SK-N-SH (cell line): ENCODE results near the gene NAPG. TPM values are rescaled to one million over a fixed set of nuclear protein-coding genes. Genes with fewer than 3 reads are reported as not detected.

Experiments used
- CTCF ChIA-PET: fragments of 300-600, 350-600 bp; formaldehyde crosslinking; extraction: SDS; loops from one replicate; lab custom pipeline; 2021; lab: Yijun Ruan, JAX
- POLR2A ChIA-PET: fragments of 350-600 bp; sonication (Branson Sonifier 250); formaldehyde crosslinking; extraction: SDS; loops from one replicate; lab custom pipeline; 2020; ENCODE audit warnings: antibody characterized with exemption, inconsistent platforms; lab: Yijun Ruan, JAX
- DNase-seq: peaks from one replicate; pipeline ENCODE4 v3.0.0; 2012
- H2AFZ ChIP-seq: fragments of 200-600 bp; sonication (generic); 2 replicates; pipeline ENCODE4 v1.8.1; 2016; ENCODE audit warnings: antibody characterized with exemption, mild to moderate bottlenecking, low read depth
- H3F3A ChIP-seq: fragments of 200-600 bp; sonication (generic); replicated peaks from 2 replicates; pipeline ENCODE3; 2016; ENCODE audit warnings: antibody characterized with exemption, mild to moderate bottlenecking; ENCODE audit not compliant: insufficient read depth
- H3K27ac ChIP-seq, 2 experiments: fragments of 200-500 bp in 1 of 2; fragments of 200-600 bp in 1 of 2; sonication (Bioruptor generic) in 1 of 2; sonication (generic), shearing (Covaris generic) in 1 of 2; 2 replicates each; pipeline versions ENCODE4 v1.5.1 to v1.6.1; 2014 to 2016; ENCODE audit warnings: low read depth in 2 of 2, inconsistent platforms in 1 of 2, low read length in 1 of 2, mild to moderate bottlenecking in 1 of 2, mixed read lengths in 1 of 2
- H3K27me3 ChIP-seq: fragments of 200-600 bp; sonication (generic), shearing (Covaris generic); 2 replicates; pipeline ENCODE4 v1.6.1; 2016; ENCODE audit warnings: mixed run types; ENCODE audit not compliant: insufficient read depth
- H3K36me3 ChIP-seq, 2 experiments: fragments of 200-500 bp in 1 of 2; fragments of 200-600 bp in 1 of 2; sonication (Bioruptor generic) in 1 of 2; sonication (generic) in 1 of 2; replicated peaks in 1 of 2; 2 replicates each; pipeline versions ENCODE3 to v1.5.1; 2014 to 2016; ENCODE audit warnings: low read length in 1 of 2, mild to moderate bottlenecking in 1 of 2; ENCODE audit not compliant: insufficient read depth in 2 of 2, control insufficient read depth in 1 of 2
- H3K4me1 ChIP-seq, 2 experiments: fragments of 200-500 bp in 1 of 2; fragments of 200-600 bp in 1 of 2; sonication (Bioruptor generic) in 1 of 2; sonication (generic), shearing (Covaris generic) in 1 of 2; 2 replicates each; pipeline versions ENCODE4 v1.5.1 to v1.6.1; 2014 to 2016; ENCODE audit warnings: low read depth in 1 of 2, low read length in 1 of 2, mixed run types in 1 of 2; ENCODE audit not compliant: insufficient read depth in 2 of 2, control insufficient read depth in 1 of 2
- H3K4me2 ChIP-seq: fragments of 200-600 bp; sonication (generic), shearing (Covaris generic); 2 replicates; pipeline ENCODE4 v1.6.1; 2017; ENCODE audit warnings: mixed run types
- H3K4me3 ChIP-seq, 2 experiments: fragments of 200-500 bp in 1 of 2; fragments of 200-600 bp in 1 of 2; sonication (Bioruptor generic) in 1 of 2; sonication (generic), shearing (Covaris generic) in 1 of 2; 2 replicates each; pipeline versions ENCODE4 v1.5.1 to v1.8.1; 2014 to 2016; ENCODE audit warnings: low read depth in 2 of 2, inconsistent platforms in 1 of 2, low read length in 1 of 2, mild to moderate bottlenecking in 1 of 2, mixed read lengths in 1 of 2, moderate library complexity in 1 of 2
- H3K79me2 ChIP-seq: fragments of 200-600 bp; sonication (generic); 2 replicates; pipeline ENCODE4 v1.8.1; 2017; ENCODE audit warnings: mild to moderate bottlenecking; ENCODE audit not compliant: insufficient read depth
- H3K9ac ChIP-seq: fragments of 200-600 bp; sonication (generic); 2 replicates; pipeline ENCODE4 v1.6.1; 2017; ENCODE audit warnings: mixed run types
- H3K9me2 ChIP-seq: fragments of 200-600 bp; sonication (generic); 2 replicates; pipeline ENCODE4 v1.6.1; 2017; ENCODE audit warnings: mixed run types
- H3K9me3 ChIP-seq: fragments of 200-600 bp; sonication (generic); 2 replicates; pipeline ENCODE4 v1.6.1; 2017; ENCODE audit warnings: mixed run types, mild to moderate bottlenecking, moderate library complexity
- H4K20me1 ChIP-seq: fragments of 200-600 bp; sonication (generic); 2 replicates; pipeline ENCODE4 v1.6.1; 2017; ENCODE audit warnings: mild to moderate bottlenecking, mixed run types; ENCODE audit not compliant: insufficient read depth
- ELF1 ChIP-seq: IDR thresholded peaks from 2 replicates; pipeline ENCODE4 v1.4.0; 2012
- FOSL2 ChIP-seq: IDR thresholded peaks from 2 replicates; pipeline ENCODE4 v1.4.0; 2012; ENCODE audit warnings: low read depth, mild to moderate bottlenecking, moderate library complexity, borderline replicate concordance
- GATA2 ChIP-seq: sonication (generic); formaldehyde crosslinking; IDR thresholded peaks from 2 replicates; pipeline ENCODE4 v1.5.0; 2020; ENCODE audit warnings: mild to moderate bottlenecking, missing genetic modification reagents
- MXI1 ChIP-seq: IDR thresholded peaks from 2 replicates; pipeline ENCODE4 v1.6.1; 2012; ENCODE audit warnings: mild to moderate bottlenecking, low read depth, low read length, improper control_type of control experiment
- NFIC ChIP-seq: IDR thresholded peaks from 2 replicates; pipeline ENCODE4 v1.4.0; 2012; ENCODE audit warnings: borderline replicate concordance
- NRF1 ChIP-seq: IDR thresholded peaks from 2 replicates; pipeline ENCODE4 v1.6.1; 2012; ENCODE audit warnings: low read depth, mild to moderate bottlenecking, low read length
- RAD21 ChIP-seq: IDR thresholded peaks from 2 replicates; pipeline ENCODE4 v1.6.1; 2012; ENCODE audit warnings: mild to moderate bottlenecking, low read length
- RCOR1 ChIP-seq: fragments of 150-350 bp; IDR thresholded peaks from 2 replicates; pipeline ENCODE4 v1.6.1; 2017; ENCODE audit warnings: antibody characterized with exemption, low read length
- RFX5 ChIP-seq: IDR thresholded peaks from 2 replicates; pipeline ENCODE4 v1.6.1; 2012; ENCODE audit warnings: mild to moderate bottlenecking, improper control_type of control experiment, low read length
- TCF12 ChIP-seq: IDR thresholded peaks from 2 replicates; pipeline ENCODE4 v1.4.0; 2012
- WGBS: methylation state at CpG from one replicate; pipeline ENCODE4 v1.1.6; 2017; ENCODE audit warnings: low lambda C conversion rate; 5-methylcytosine and 5-hydroxymethylcytosine counted together
- polyA plus RNA-seq, 3 experiments: library from polyadenylated mRNA; depleted of rRNA; stranded (reverse); fragments of >200 nt; gene quantifications; 2 replicates each; pipeline ENCODE4 v1.2.3, GENCODE V29; 2012
- TF ChIP-seq, protein P1 (sequence below): fragments of 150-350 bp; IDR thresholded peaks from 2 replicates; pipeline ENCODE4 v1.6.1; 2016; ENCODE audit warnings: mild to moderate bottlenecking, low read depth, low read length
- TF ChIP-seq, protein P2 (sequence below): IDR thresholded peaks from 2 replicates; pipeline ENCODE4 v1.4.0; 2012; ENCODE audit warnings: low read depth, borderline replicate concordance
- TF ChIP-seq, protein P3 (sequence below): fragments of 200-600 bp; sonication (generic); IDR thresholded peaks from 2 replicates; pipeline ENCODE4 v1.6.1; 2017; ENCODE audit warnings: antibody characterized with exemption, mild to moderate bottlenecking, moderate library complexity
- TF ChIP-seq, protein P4 (sequence below): IDR thresholded peaks from 2 replicates; pipeline ENCODE4; 2012

The NAPG gene
- polyA plus RNA-seq, 1 of the 3 experiments (the other 2 are of a cell fraction): 9.2 TPM

DNA sequence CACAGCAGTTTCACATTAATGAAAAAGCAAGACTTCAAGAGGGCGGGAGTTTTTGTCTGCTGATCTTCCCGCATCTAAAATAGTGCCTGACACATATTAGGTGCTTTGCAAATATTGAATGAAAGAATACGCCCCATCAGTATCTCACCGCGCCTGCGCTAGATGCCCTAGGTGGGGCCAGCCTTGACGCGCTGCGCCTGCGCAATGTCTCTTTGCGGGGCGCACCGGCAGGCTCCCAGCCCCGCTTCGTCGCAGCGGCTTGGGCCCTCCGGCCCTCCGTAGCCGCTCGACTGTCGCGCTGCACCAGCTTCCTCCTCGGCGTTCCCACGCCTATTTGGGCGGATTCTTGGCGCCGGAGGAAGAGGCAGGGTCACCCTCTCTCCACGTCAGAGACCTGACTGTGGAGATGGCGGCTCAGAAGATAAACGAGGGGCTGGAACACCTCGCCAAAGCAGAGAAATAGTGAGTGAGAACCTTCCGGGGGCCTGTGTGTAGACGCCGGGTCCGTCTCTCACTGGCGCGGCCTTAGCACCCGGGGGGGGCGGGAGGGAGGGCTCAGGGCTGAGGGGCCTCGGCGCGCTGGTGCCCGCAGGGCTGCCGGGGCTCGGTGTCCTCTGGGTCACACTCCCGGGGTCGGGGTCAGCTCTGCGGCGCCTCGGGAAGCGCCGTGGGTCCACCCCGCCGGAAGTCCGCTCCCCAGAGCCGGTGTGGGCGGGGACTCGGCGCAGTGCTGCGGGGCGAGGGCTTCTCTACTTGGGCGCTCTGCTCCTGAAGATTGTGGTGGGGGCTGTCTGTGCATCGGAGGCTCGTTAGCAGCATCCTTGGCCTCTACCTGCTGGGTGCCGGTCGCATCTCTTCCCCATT lies at the start of gene NAPG (continued):
- TF ChIP-seq, protein P1, sequence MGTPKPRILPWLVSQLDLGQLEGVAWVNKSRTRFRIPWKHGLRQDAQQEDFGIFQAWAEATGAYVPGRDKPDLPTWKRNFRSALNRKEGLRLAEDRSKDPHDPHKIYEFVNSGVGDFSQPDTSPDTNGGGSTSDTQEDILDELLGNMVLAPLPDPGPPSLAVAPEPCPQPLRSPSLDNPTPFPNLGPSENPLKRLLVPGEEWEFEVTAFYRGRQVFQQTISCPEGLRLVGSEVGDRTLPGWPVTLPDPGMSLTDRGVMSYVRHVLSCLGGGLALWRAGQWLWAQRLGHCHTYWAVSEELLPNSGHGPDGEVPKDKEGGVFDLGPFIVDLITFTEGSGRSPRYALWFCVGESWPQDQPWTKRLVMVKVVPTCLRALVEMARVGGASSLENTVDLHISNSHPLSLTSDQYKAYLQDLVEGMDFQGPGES: no peak
- TF ChIP-seq MXI1 (peak; percentile 72; the same call in 1 of the 2 replicates), RCOR1 (peak; percentile 62), TCF12 (0 out of 2 replicates have a peak, but pooled peaks have one; percentile 7), NFIC (no peak), RAD21 (no peak), FOSL2 (no peak), RFX5 (no peak), NRF1 (peak; percentile 99)
- TF ChIP-seq, protein P2, sequence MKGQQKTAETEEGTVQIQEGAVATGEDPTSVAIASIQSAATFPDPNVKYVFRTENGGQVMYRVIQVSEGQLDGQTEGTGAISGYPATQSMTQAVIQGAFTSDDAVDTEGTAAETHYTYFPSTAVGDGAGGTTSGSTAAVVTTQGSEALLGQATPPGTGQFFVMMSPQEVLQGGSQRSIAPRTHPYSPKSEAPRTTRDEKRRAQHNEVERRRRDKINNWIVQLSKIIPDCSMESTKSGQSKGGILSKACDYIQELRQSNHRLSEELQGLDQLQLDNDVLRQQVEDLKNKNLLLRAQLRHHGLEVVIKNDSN: no peak
- TF ChIP-seq, protein P3, sequence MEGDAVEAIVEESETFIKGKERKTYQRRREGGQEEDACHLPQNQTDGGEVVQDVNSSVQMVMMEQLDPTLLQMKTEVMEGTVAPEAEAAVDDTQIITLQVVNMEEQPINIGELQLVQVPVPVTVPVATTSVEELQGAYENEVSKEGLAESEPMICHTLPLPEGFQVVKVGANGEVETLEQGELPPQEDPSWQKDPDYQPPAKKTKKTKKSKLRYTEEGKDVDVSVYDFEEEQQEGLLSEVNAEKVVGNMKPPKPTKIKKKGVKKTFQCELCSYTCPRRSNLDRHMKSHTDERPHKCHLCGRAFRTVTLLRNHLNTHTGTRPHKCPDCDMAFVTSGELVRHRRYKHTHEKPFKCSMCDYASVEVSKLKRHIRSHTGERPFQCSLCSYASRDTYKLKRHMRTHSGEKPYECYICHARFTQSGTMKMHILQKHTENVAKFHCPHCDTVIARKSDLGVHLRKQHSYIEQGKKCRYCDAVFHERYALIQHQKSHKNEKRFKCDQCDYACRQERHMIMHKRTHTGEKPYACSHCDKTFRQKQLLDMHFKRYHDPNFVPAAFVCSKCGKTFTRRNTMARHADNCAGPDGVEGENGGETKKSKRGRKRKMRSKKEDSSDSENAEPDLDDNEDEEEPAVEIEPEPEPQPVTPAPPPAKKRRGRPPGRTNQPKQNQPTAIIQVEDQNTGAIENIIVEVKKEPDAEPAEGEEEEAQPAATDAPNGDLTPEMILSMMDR: no peak

DNA sequence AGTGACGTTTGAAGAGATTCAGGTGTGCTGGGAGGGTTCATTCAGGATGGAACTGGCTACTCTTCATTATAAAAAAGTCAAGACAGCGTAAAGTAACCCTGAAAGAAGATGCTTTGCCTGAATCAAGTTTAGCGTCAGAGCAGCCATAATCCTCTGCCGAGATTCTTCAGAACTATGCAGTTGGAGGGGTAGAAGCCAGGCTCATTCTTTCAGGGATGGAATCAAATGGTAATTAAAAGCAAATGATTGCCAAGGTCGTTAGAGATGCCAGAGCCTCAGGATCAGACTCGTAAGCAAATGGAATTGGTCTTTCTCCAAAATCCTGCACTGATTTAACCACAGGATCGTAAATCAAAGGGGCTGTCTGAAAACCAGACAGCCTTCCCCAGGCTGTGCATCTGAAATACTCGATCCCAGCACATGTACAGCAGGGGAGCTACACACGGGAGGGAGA lies 49.5 kb upstream of the NAPG start:
- H3K4me2 ChIP-seq: no peak overlapping the region
- no peak for TF ChIP-seq ELF1
- TF ChIP-seq, protein P4, sequence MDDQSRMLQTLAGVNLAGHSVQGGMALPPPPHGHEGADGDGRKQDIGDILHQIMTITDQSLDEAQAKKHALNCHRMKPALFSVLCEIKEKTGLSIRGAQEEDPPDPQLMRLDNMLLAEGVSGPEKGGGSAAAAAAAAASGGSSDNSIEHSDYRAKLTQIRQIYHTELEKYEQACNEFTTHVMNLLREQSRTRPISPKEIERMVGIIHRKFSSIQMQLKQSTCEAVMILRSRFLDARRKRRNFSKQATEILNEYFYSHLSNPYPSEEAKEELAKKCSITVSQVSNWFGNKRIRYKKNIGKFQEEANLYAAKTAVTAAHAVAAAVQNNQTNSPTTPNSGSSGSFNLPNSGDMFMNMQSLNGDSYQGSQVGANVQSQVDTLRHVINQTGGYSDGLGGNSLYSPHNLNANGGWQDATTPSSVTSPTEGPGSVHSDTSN: peak; percentile 37; the same call in 1 of the 2 replicates
- peak; percentile 47 for TF ChIP-seq GATA2
- peak; percentile 79; the same call in 1 of the 2 replicates for TF ChIP-seq RCOR1
- peak; percentile 13; the same call in 1 of the 2 replicates for TF ChIP-seq TCF12
- H3K79me2 ChIP-seq: no peaks in the 10 kb centered on the region
- 8% methylated on average over 9 of the region's 9 CpGs for WGBS
- H3K9me3 ChIP-seq: no peaks in the 10 kb centered on the region
- H2AFZ ChIP-seq: no peak overlapping the region
- no peaks in the 10 kb centered on the region for H3K36me3 ChIP-seq
- H3K27ac ChIP-seq: no peak overlapping the region
- no peaks in the 10 kb centered on the region; the same call in 1 of the 2 replicates for H3K27me3 ChIP-seq
- peaks cover 0 to 11% of the 10 kb centered on the region in 2 experiments; a peak in 2 of 4 replicates for H3K4me1 ChIP-seq
- peak; percentile 81 for DNase-seq
- H3K9ac ChIP-seq: no peak overlapping the region
- ChIA-PET CTCF (interaction anchor here (0.5 to 2.9 kb wide), 4 partner anchors 14 to 470 kb away, joined by 3 to 7 read pairs (median 4); no protein-coding TSS in a partner anchor), POLR2A (no interaction called here)
- H4K20me1 ChIP-seq: no peaks in the 10 kb centered on the region
- H3K9me2 ChIP-seq: no peaks in the 10 kb centered on the region
- no peaks in the 10 kb centered on the region for H3F3A ChIP-seq
- H3K4me3 ChIP-seq: no peak overlapping the region; a peak in 1 of 4 replicates
